ENCODE results near the gene LRPAP1.
"Not testable (repeated sequence)": the region's sequence is repeated elsewhere in the genome, so short reads cannot be mapped to it uniquely, and the experiment has no call there.

LRPAP1 gene

DNA sequence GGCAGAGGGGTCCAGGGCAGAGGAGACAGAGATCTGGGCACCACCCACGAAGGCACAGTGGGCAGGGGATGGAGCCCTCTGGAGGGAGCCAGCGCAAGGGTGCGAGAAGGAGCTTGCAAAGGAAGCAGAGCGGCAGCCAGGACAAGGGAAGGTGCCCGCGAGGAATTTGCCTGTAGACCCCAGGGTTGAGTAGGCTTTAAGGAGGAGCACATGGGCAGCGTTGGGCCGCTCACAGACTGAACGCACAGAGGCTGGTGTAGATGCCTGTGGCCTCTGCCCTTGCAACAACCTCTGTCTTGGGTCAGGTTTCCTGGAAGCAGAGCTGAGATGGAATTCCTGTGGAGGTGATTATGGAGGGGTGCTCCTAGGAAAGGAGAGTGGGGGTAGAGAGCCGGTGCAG is 3.6 kb upstream of the LRPAP1 start:
- H3K27ac ChIP-seq; DNase-seq (ENCODE audit: low read depth, low spot score): not testable (repeated sequence)

DNA sequence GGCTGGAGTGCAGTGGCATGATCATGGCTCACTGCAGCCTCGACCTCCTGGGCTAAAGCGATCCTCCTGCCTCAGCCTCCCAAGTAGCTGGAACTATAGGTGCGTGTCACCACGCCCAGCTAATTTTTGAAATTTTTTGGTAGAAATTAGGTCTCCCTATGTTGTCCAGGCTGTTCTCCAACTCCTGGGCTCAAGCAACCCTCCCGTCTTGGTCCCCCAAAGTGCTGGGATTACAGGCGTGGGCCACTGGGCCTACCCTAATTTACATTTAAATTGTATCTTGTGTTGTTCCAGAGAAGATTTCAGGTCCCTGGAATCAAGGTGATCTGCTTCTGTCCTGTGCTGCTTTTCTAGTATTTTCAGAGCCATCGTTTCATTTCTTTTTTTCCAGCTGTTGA is 1.2 kb upstream of the LRPAP1 start:
- no peak for DNase-seq (ENCODE audit: low read depth, low spot score)
- no peak overlapping the region for H3K27ac ChIP-seq

- DNase-seq (ENCODE audit: low read depth, low spot score): no peak
- no peak overlapping the region for H3K27ac ChIP-seq
These were observed 665 bp upstream of the LRPAP1 start for GRCh38 chr4:3532751-3533422.

DNA sequence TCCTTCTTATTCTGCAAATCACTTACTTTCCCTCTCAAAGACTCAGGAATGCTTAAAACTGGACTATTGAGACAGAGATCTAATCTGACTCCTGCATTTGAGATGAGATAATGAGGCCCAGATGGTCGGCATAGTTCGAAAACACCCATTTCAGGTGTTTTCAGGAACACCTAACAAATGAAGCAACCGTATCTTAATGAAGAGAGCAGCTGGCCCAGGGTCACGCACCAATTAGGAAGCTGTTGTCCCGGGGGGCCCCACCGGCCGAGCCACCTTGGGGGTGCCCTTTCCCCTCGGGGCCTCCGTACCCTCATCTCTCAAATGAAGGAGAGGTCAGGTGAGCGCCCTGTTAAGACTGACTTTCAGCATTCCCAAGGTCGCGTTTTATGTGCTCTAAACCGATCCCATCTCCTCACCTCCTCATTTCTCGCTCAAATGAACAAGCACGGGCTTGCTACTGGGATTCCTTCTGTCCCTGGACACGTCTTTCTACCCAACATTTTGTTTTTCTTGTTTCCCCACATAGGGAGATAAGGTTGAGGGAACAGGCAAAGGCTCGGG is 824 bp downstream of the LRPAP1 start:
- DNase-seq (ENCODE audit: low read depth, low spot score): no peak
- no peak overlapping the region for H3K27ac ChIP-seq

- DNase-seq (ENCODE audit: low read depth, low spot score): no peak
- no peak overlapping the region for H3K27ac ChIP-seq
These were observed 1.5 kb downstream of the LRPAP1 start for GRCh38 chr4:3530663-3531254.

DNA sequence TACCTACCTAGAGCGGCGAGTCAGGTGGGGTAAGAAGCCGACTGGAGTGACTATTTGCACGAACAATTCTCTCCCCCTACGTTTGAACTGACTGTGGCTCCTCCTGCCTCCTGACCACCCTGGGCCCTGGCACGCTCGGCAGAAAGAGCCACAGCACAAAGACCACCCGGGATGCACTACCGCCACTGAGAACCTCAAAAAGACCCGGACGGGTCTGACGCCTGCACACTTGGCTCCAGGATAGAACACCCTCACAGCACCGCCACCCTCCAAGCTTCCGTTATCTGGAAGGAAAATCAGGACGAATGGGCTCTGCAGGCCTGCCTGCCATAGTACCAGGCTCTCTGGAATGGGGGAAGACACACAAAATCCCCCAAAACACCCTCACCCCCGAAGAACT is 2.2 kb downstream of the LRPAP1 start:
- H3K27ac ChIP-seq: no peak overlapping the region
- no peak for DNase-seq (ENCODE audit: low read depth, low spot score)

DNA sequence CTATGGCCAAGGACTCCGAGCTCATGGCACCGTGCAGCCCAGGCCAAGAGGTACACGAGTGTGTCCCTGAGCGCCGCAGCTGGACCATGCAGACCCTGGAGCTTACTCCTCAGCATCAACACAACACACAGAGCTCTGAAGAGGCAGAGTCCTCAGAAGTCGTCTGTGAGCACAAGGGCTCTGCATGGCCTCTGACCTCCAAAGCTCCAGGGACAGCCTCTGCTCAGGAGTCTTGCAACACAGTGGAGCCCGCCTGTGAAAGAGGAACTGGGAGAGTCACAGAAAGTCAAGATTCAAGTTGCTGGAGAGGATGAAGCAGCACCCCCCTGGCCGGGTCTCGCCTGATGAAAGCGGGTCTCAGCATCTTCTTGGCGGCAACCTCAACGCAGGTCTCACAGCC is 2.9 kb downstream of the LRPAP1 start:
- no peak for DNase-seq (ENCODE audit: low read depth, low spot score)

GRCh38 chr4:3527914-3528876 is 4.0 kb downstream of the LRPAP1 start:
- DNase-seq (ENCODE audit: low read depth, low spot score): no peak
- H3K27ac ChIP-seq: no peak overlapping the region

More for the DNA sequence above, 2.9 kb downstream of the LRPAP1 start:
- no peak overlapping the region for H3K27ac ChIP-seq

DNA sequence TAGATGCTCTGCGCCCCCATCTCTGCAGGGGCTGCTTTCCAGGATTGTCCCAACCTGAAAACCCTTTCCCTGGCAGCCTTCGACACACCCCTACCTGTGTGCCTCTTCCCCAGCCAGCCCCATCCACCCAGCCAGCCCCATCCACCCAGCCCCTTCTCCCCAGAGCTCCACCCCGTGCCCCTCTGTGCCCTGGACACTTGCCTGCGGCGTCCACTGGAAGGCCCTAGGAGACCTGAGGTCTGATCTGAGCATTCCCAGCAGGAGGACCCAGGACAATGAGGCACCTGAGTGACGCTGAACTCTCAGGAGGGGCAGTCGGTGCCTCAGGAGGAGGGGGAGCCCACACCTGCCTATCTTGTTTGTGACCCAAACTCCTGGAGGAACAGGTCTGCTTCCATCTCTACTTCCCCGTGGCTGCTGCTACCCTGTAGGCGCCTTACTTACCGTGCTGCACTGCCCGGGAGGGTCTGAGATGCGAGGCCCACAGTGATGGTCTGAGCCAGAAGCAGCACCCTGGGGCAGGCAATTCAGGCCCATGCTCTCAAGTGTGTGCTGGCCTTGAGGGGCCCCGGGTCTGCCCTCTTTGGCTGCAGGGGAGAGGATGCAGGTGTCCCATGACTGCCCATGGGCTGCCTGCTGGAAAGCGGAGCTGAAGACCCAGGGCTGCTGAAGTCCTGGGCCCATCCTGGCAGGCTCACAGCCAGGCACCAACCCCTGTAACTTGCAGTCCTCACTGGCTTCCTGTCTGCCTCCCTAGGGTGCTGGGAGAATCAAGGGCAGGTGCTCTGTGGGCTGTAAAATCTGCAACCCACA is 4.9 kb downstream of the LRPAP1 start:
- DNase-seq (ENCODE audit: low read depth, low spot score): no peak

GRCh38 chr4:3526456-3526855 is 5.8 kb downstream of the LRPAP1 start:
- no peak for DNase-seq (ENCODE audit: low read depth, low spot score)
- H3K27ac ChIP-seq: no peak overlapping the region

More for the DNA sequence above, 4.9 kb downstream of the LRPAP1 start:
- H3K27ac ChIP-seq: no peak overlapping the region

DNA sequence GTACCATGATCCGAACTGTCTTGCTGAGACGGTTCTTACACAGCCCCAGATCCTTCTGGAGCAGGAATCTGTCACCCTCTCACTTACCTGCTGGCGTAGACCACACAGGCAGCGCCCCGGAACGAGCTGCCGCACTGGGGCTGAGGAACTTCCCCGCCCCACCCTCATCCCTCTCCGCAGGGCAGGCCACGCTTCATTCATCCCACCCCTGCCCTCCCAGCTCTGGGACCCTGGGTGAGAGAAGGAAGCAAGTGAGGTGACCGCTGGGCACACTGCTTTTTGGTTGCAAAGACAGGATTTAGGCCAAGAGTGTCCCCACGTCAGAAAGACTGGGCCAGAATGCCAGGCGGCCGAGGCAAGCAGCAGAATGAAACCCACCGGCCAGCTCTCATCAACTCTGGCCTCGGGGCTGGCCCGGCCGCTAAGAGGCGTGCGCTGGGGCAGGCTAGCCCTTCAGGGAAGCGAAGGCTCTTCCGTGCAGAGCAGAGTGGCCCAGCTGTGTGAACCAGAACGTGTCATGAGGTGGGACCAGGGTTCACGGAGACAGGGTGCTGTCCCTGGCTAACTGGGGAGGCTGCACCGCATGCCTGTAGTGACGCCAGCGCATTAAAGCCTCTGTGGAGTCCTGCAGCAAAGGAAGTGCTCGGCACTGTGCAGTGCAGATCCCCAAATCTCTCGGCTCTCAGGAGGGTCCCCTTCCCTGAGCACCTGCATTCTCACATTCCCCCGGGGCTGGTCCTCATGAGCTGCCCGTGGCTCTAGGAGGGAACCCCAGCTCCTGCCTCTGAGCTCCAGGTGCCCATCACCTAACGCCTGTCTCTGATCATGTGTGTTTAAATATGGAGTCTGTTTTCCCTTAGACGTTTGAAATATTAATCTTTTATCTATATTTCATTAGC is 6.4 kb downstream of the LRPAP1 start:
- no peak overlapping the region for H3K27ac ChIP-seq
- no peak for DNase-seq (ENCODE audit: low read depth, low spot score)

DNA sequence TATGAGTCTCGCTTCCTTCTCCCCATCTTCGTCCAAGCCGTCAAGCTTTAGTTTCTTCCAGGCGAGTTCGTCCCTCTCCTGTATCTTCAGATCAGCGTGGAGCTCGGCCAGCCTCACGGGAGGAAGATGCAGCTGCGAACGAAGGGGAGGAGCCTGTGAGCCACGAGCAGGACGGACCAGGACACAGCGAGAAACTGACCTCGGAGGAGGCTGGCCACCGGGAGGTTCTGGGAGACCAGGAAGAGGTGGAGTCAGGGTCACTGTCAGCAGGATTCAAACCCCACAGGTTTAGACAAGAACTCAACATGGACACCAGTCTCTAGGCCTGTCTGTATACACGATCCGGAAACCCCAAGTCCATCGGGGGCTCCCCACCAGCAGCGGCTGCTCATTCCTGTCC is 7.3 kb downstream of the LRPAP1 start:
- no peak overlapping the region for H3K27ac ChIP-seq
- DNase-seq (ENCODE audit: low read depth, low spot score): no peak

DNA sequence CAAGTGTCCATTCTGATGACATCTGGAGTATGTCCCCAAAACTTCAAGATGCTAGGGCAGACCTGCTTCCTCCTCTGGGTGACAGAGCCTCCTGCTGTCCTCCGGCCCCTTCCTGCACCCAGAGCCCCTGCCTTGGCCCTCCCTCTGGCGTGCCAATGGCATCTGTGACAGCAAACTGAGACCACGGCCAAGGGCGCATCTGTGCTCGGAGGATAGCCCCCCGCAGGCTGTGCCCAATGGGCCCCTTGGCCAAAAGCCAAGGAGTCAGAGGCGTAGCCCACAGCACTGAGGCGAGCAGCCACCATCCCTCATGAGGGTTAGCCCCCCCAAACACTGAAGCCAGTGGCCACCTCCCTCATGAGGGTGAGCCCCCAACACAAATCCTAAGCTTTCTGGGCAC is 7.9 kb downstream of the LRPAP1 start:
- no peak overlapping the region for H3K27ac ChIP-seq
- DNase-seq (ENCODE audit: low read depth, low spot score): no peak

DNA sequence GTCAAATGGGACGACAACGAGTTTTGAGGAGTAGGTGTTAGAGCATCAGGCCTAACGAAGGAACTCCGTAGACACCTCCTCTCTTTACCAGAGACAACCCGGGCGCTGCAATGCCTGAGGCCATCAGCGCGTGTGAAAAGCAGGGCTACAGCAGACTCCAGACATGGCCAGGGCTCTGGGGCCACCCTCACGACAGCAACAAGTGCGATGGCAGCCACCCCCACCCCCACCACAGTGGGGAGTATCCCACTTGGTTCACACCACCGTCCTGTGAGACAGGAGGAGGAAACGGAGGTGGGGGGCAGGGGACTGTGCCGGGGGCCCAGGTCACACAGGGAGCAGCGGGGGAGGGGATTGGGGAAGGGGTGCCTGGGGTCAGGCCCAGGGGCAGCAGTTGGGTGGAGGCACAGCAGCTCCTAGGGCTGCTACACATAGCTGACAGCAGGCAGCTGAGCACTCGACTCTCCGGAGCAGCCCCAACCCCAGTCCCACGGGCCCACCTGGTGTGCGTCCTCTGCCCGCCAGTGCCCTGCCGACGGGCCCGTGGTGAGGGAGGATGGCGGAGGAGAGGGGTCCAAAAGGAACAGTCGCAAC is 8.5 kb downstream of the LRPAP1 start:
- no peak overlapping the region for H3K27ac ChIP-seq
- DNase-seq (ENCODE audit: low read depth, low spot score): no peak

- no peak for DNase-seq (ENCODE audit: low read depth, low spot score)
- no peak overlapping the region for H3K27ac ChIP-seq
These were observed 9.0 kb downstream of the LRPAP1 start for GRCh38 chr4:3523146-3523627.

DNA sequence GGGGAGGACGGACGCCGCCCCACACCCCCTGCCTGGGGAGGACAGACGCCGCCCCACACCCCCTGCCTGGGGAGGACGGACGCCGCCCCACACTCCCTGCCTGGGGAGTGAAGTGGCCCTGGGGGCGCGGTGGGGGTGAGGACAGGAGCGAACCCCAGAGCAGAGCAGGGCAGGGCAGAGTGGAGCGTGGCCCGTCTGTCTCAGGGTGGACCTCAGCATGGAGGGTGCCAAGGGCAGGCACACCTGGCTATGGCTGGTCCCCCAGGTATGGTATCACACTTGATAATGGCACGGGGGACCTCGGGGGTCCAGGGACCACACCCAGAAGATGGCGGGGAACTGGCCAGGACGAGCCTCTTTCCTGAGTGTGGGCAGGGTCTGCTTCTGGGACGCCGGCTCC is 9.6 kb downstream of the LRPAP1 start:
- H3K27ac ChIP-seq: no peak overlapping the region
- DNase-seq (ENCODE audit: low read depth, low spot score): no peak

- no peak for DNase-seq (ENCODE audit: low read depth, low spot score)
- H3K27ac ChIP-seq: no peak overlapping the region
These were observed 9.9 kb downstream of the LRPAP1 start for GRCh38 chr4:3522326-3522640.

GRCh38 chr4:3521621-3522325 is 10.4 kb downstream of the LRPAP1 start:
- no peak overlapping the region for H3K27ac ChIP-seq
- no peak for DNase-seq (ENCODE audit: low read depth, low spot score)
